ENCODE measurements around the gene CTNNA1. TPM values are rescaled to one million over a fixed set of nuclear protein-coding genes. Genes with fewer than 3 reads are reported as not detected.
A peak's percentile ranks its signal among the peaks of the same experiment; 100 is the strongest.

Gene CTNNA1
- total RNA-seq, 1 donor from 2014 or later = 310 TPM

- Histone ChIP-seq H3K27ac (no peak overlapping the region), H3K9me3 (no peaks in the 10 kb centered on the region), H3K27me3 (no peaks in the 10 kb centered on the region), H3K4me3 (no peak overlapping the region), H3K4me1 (peaks cover 6 to 42% of the 10 kb centered on the region in 2 donors), H3K36me3 (no peaks in the 10 kb centered on the region)
- TF ChIP-seq CTCF (IDR thresholded peaks at IDR 0.05) = no peak
- intact Hi-C loops (cut with DNase I) = no loop called here
- no peak for DNase-seq (ENCODE audit: low spot score in 2 of 2)
These were observed 86.9 kb downstream of the CTNNA1 start for GRCh38 chr5:138840103-138840502.

GRCh38 chr5:138841531-138841930 lies 88.3 kb downstream of the CTNNA1 start:
- intact Hi-C loops (cut with DNase I) = no loop called here
- no peaks in the 10 kb centered on the region for H3K9me3 ChIP-seq
- H3K27ac ChIP-seq = no peak overlapping the region
- H3K4me1 ChIP-seq = peaks cover 6 to 49% of the 10 kb centered on the region in 2 donors
- DNase-seq (ENCODE audit: low spot score in 2 of 2) = no peak
- H3K27me3 ChIP-seq = no peaks in the 10 kb centered on the region
- no peak for TF ChIP-seq CTCF (IDR thresholded peaks at IDR 0.05)
- no peaks in the 10 kb centered on the region for H3K36me3 ChIP-seq
- no peak overlapping the region for H3K4me3 ChIP-seq

- Histone ChIP-seq H3K4me1 (peaks cover 6 to 52% of the 10 kb centered on the region in 2 donors), H3K27me3 (no peaks in the 10 kb centered on the region), H3K27ac (peak overlapping the region; percentile 72), H3K4me3 (no peak overlapping the region), H3K9me3 (no peaks in the 10 kb centered on the region), H3K36me3 (no peaks in the 10 kb centered on the region)
- DNase-seq (ENCODE audit: low spot score in 2 of 2) = no peak
- intact Hi-C loops (cut with DNase I) = no loop called here
- no peak for TF ChIP-seq CTCF (IDR thresholded peaks at IDR 0.05)
These were observed 90.3 kb downstream of the CTNNA1 start for GRCh38 chr5:138843316-138844124.

GRCh38 chr5:138844125-138844461 lies 90.9 kb downstream of the CTNNA1 start:
- H3K27me3 ChIP-seq = no peaks in the 10 kb centered on the region
- DNase-seq (ENCODE audit: low spot score in 2 of 2) = no peak
- intact Hi-C loops (cut with DNase I) = no loop called here
- H3K9me3 ChIP-seq = no peaks in the 10 kb centered on the region
- peak overlapping the region; percentile 72 for H3K27ac ChIP-seq
- H3K4me1 ChIP-seq = peaks cover 6 to 51% of the 10 kb centered on the region in 2 donors
- no peaks in the 10 kb centered on the region for H3K36me3 ChIP-seq
- no peak for TF ChIP-seq CTCF (IDR thresholded peaks at IDR 0.05)
- H3K4me3 ChIP-seq = no peak overlapping the region

GRCh38 chr5:138844812-138845513 lies 91.7 kb downstream of the CTNNA1 start:
- Histone ChIP-seq H3K4me1 (peaks cover 6 to 51% of the 10 kb centered on the region in 2 donors), H3K4me3 (no peak overlapping the region), H3K9me3 (no peaks in the 10 kb centered on the region), H3K27ac (peak overlapping the region; percentile 72), H3K36me3 (no peaks in the 10 kb centered on the region), H3K27me3 (no peaks in the 10 kb centered on the region)
- DNase-seq (ENCODE audit: low spot score in 2 of 2) = no peak
- no peak for TF ChIP-seq CTCF (IDR thresholded peaks at IDR 0.05)
- intact Hi-C loops (cut with DNase I) = no loop called here

Measured in ascending aorta (tissue), 2 donors.